Measurements from ENCODE around the gene STON1.
"Not testable (repeated sequence)": the region's sequence is repeated elsewhere in the genome, so short reads cannot be mapped to it uniquely, and the experiment has no call there.

The STON1 gene

GRCh38 chr2:48527226-48527885 lies 2.6 kb upstream of the STON1 start:
- no peak for DNase-seq (ENCODE audit: low read depth in 2 of 2, low spot score in 1 of 2)

GRCh38 chr2:48528431-48528830 lies 1.5 kb upstream of the STON1 start:
- no peak for DNase-seq (ENCODE audit: low read depth in 2 of 2, low spot score in 1 of 2)

- DNase-seq (ENCODE audit: low read depth in 2 of 2, low spot score in 1 of 2) = no peak
Measured at GRCh38 chr2:48529194-48529593, 760 bp upstream of the STON1 start.

- no peak for DNase-seq (ENCODE audit: low read depth in 2 of 2, low spot score in 1 of 2)
Measured at GRCh38 chr2:48529676-48530032, 300 bp upstream of the STON1 start.

GRCh38 chr2:48531141-48531648 lies 1.2 kb downstream of the STON1 start:
- DNase-seq (ENCODE audit: low read depth in 2 of 2, low spot score in 1 of 2) = no peak

- no peak for DNase-seq (ENCODE audit: low read depth in 2 of 2, low spot score in 1 of 2)
Measured at GRCh38 chr2:48532174-48532573, 2.2 kb downstream of the STON1 start.

GRCh38 chr2:48532824-48533223 lies 2.9 kb downstream of the STON1 start:
- no peak for DNase-seq (ENCODE audit: low read depth in 2 of 2, low spot score in 1 of 2)

GRCh38 chr2:48534781-48535180 lies 4.8 kb downstream of the STON1 start:
- DNase-seq (ENCODE audit: low read depth in 2 of 2, low spot score in 1 of 2) = no peak

- no peak for DNase-seq (ENCODE audit: low read depth in 2 of 2, low spot score in 1 of 2)
Measured at GRCh38 chr2:48540237-48540935, 10.4 kb downstream of the STON1 start.

GRCh38 chr2:48541666-48542389 lies 11.9 kb downstream of the STON1 start:
- DNase-seq (ENCODE audit: low read depth in 2 of 2, low spot score in 1 of 2) = no peak

- no peak for DNase-seq (ENCODE audit: low read depth in 2 of 2, low spot score in 1 of 2)
Measured at GRCh38 chr2:48543895-48544294, 13.9 kb downstream of the STON1 start.

- no peak for DNase-seq (ENCODE audit: low read depth in 2 of 2, low spot score in 1 of 2)
Measured at GRCh38 chr2:48545244-48545643, 15.3 kb downstream of the STON1 start.

- DNase-seq (ENCODE audit: low read depth in 2 of 2, low spot score in 1 of 2) = no peak
Measured at GRCh38 chr2:48548840-48549239, 18.9 kb downstream of the STON1 start.

GRCh38 chr2:48549972-48550371 lies 20.0 kb downstream of the STON1 start:
- no peak for DNase-seq (ENCODE audit: low read depth in 2 of 2, low spot score in 1 of 2)

GRCh38 chr2:48551548-48551947 lies 21.6 kb downstream of the STON1 start:
- DNase-seq (ENCODE audit: low read depth in 2 of 2, low spot score in 1 of 2) = no peak

- not testable (repeated sequence) for DNase-seq (ENCODE audit: low read depth in 2 of 2, low spot score in 1 of 2)
Measured at GRCh38 chr2:48555071-48555470, 25.1 kb downstream of the STON1 start.

GRCh38 chr2:48558456-48558855 lies 28.5 kb downstream of the STON1 start:
- DNase-seq (ENCODE audit: low read depth in 2 of 2, low spot score in 1 of 2) = no peak

- DNase-seq (ENCODE audit: low read depth in 2 of 2, low spot score in 1 of 2) = no peak
Measured at GRCh38 chr2:48560546-48561209, 30.7 kb downstream of the STON1 start.

- no peak for DNase-seq (ENCODE audit: low read depth in 2 of 2, low spot score in 1 of 2)
Measured at GRCh38 chr2:48562281-48562680, 32.3 kb downstream of the STON1 start.

- no peak for DNase-seq (ENCODE audit: low read depth in 2 of 2, low spot score in 1 of 2)
Measured at GRCh38 chr2:48566592-48567310, 36.8 kb downstream of the STON1 start.

- no peak for DNase-seq (ENCODE audit: low read depth in 2 of 2, low spot score in 1 of 2)
Measured at GRCh38 chr2:48567671-48568070, 37.7 kb downstream of the STON1 start.

Measured in stimulated activated CD8-positive, alpha-beta memory T cell treated with anti-CD3 and anti-CD28 coated beads, Interleukin-4, amount 100 ng/mL, for 1 hour (primary cell).